GM12878 (cell line): ENCODE measurements around the gene IGFLR1. TPM values are rescaled to one million over a fixed set of nuclear protein-coding genes. Genes with fewer than 3 reads are reported as not detected.
A peak's percentile ranks its signal among the peaks of the same experiment; 100 is the strongest.

ENCODE experiments used
- ATAC-seq: fragments of 200-7000 bp; cut with Tn5 transposase; 3 replicates; pipeline ENCODE4 v1.9.1; 2020; ENCODE audit warnings: mild to moderate bottlenecking, moderate library complexity
- BruUV-seq: library from RNA; stranded (reverse); fragments of 400-500 nt; replicated peaks from 2 replicates; lab custom pipeline; 2021; lab: Mats Ljungman, UMichigan
- CTCF ChIA-PET: fragments of 300-600 bp; sonication (Branson Sonifier 250); formaldehyde crosslinking; extraction: SDS; loops from one replicate; lab custom pipeline; 2021; ENCODE audit warnings: inconsistent platforms; lab: Yijun Ruan, JAX
- POLR2A ChIA-PET: fragments of 350-600 bp; formaldehyde crosslinking; extraction: SDS; loops from one replicate; lab custom pipeline; 2021; ENCODE audit warnings: inconsistent platforms; lab: Charles Lee
- RAD21 ChIA-PET: fragments of 300-600 bp; sonication (Branson Sonifier 250); formaldehyde crosslinking; loops from one replicate; lab custom pipeline; 2023; ENCODE audit warnings: antibody characterized with exemption; ENCODE audit not compliant: unreplicated experiment; lab: Charles Lee
- SMC1A ChIA-PET: fragments of 300-600 bp; sonication (Branson Sonifier 250); formaldehyde crosslinking; loops from one replicate; lab custom pipeline; 2023; ENCODE audit not compliant: unreplicated experiment, uncharacterized antibody; lab: Charles Lee
- DNase-seq: peaks from one replicate; pipeline ENCODE4 v3.0.0-alpha.2; 2011; ENCODE audit warnings: low read depth, low spot score
- FAIRE-seq: peaks from 3 replicates; lab custom pipeline; 2011; peaks lifted over from hg19 to GRCh38; lab: Jason Lieb, UNC
- H2AFZ ChIP-seq: 2 replicates; pipeline ENCODE4 v1.6.0; 2011; ENCODE audit warnings: low read depth, low read length, control low read depth; ENCODE audit not compliant: control insufficient read depth
- H3K27ac ChIP-seq: 2 replicates; pipeline ENCODE4 v1.5.1; 2011; ENCODE audit warnings: control low read depth; ENCODE audit not compliant: control insufficient read depth, insufficient read depth
- H3K27me3 ChIP-seq, 2 experiments: replicated peaks in 1 of 2; 2 replicates each; pipeline versions ENCODE4 v1.6.0 to v1.6.1; 2011; ENCODE audit warnings: low read length in 1 of 2; ENCODE audit not compliant: control insufficient read depth in 2 of 2, insufficient read depth in 2 of 2
- H3K36me3 ChIP-seq, 2 experiments: 2 replicates each; pipeline ENCODE4 v1.5.1; 2011; ENCODE audit warnings: low read length in 1 of 2; ENCODE audit not compliant: control insufficient read depth in 2 of 2, insufficient read depth in 2 of 2
- H3K4me1 ChIP-seq: 2 replicates; pipeline ENCODE4 v1.6.1; 2011; ENCODE audit warnings: mild to moderate bottlenecking, low read length, moderate library complexity, mixed read lengths; ENCODE audit not compliant: control insufficient read depth, insufficient read depth
- H3K4me2 ChIP-seq: 2 replicates; pipeline ENCODE4 v1.6.0; 2011; ENCODE audit warnings: control low read depth; ENCODE audit not compliant: control insufficient read depth, insufficient read depth
- H3K4me3 ChIP-seq: fragments of 200-600 bp; sonication (generic); 2 replicates; pipeline ENCODE4 v1.5.1; 2016
- H3K79me2 ChIP-seq: 2 replicates; pipeline ENCODE4 v1.6.0; 2011; ENCODE audit warnings: low read length; ENCODE audit not compliant: control insufficient read depth, insufficient read depth
- H3K9ac ChIP-seq: 2 replicates; pipeline ENCODE4 v1.8.0; 2011; ENCODE audit warnings: low read length, control low read depth, mixed read lengths; ENCODE audit not compliant: control insufficient read depth, insufficient read depth
- H3K9me3 ChIP-seq: replicated peaks from 3 replicates; pipeline ENCODE4 v1.5.1; 2011; ENCODE audit warnings: mild to moderate bottlenecking, low read length; ENCODE audit not compliant: control insufficient read depth, insufficient read depth
- H4K20me1 ChIP-seq: 2 replicates; pipeline ENCODE4 v1.6.0; 2011; ENCODE audit not compliant: control insufficient read depth, insufficient read depth
- BHLHE40 ChIP-seq, 2 experiments: fragments of 450-650 bp in 1 of 2; IDR thresholded peaks; 2 replicates each; pipeline ENCODE4 v1.6.1; 2011 to 2017; ENCODE audit warnings: low read depth in 2 of 2, borderline replicate concordance in 1 of 2, improper control_type of control experiment in 1 of 2, low read length in 1 of 2, mild to moderate bottlenecking in 1 of 2
- CREM ChIP-seq: IDR thresholded peaks from 2 replicates; pipeline ENCODE4 v1.6.1; 2014; ENCODE audit warnings: antibody characterized with exemption, low read depth
- FOXK2 ChIP-seq: fragments of 450-650 bp; IDR thresholded peaks from 2 replicates; pipeline ENCODE4 v1.6.1; 2017; ENCODE audit warnings: mild to moderate bottlenecking, moderate library complexity
- HCFC1 ChIP-seq: fragments of 150-350 bp; IDR thresholded peaks from 2 replicates; pipeline ENCODE4 v1.6.1; 2014; ENCODE audit warnings: low read length
- HDAC6 ChIP-seq: fragments of 200-600 bp; sonication (generic); IDR thresholded peaks from one replicate; pipeline ENCODE4 v1.8.0; 2017; ENCODE audit warnings: antibody characterized with exemption; ENCODE audit not compliant: unreplicated experiment
- HDGF ChIP-seq: fragments of 450-650 bp; IDR thresholded peaks from 2 replicates; pipeline ENCODE4 v1.6.1; 2016; ENCODE audit warnings: antibody characterized with exemption
- MAX ChIP-seq: IDR thresholded peaks from 2 replicates; pipeline ENCODE4 v1.6.1; 2012; ENCODE audit warnings: low read depth, low read length, improper control_type of control experiment
- MTA3 ChIP-seq: IDR thresholded peaks from 2 replicates; pipeline ENCODE4 v1.6.1; 2012; ENCODE audit warnings: low read length, inconsistent platforms, borderline replicate concordance
- NRF1 ChIP-seq: conservative IDR thresholded peaks from 2 replicates; pipeline ENCODE4 v1.6.1; 2011; ENCODE audit warnings: mild to moderate bottlenecking, low read depth, low read length, improper control_type of control experiment
- RBBP5 ChIP-seq: fragments of 200-600 bp; sonication (generic); conservative IDR thresholded peaks from 2 replicates; pipeline ENCODE4 v1.6.1; 2016
- SKIL ChIP-seq: fragments of 450-650 bp; IDR thresholded peaks from 2 replicates; pipeline ENCODE4 v1.6.1; 2017; ENCODE audit warnings: mild to moderate bottlenecking, low read depth, inconsistent platforms; ENCODE audit not compliant: poor library complexity, severe bottlenecking
- TARDBP ChIP-seq: IDR thresholded peaks from 2 replicates; pipeline ENCODE4 v1.6.1; 2016; ENCODE audit warnings: borderline replicate concordance
- YY1 ChIP-seq: IDR thresholded peaks from 2 replicates; pipeline ENCODE4 v1.6.1; 2011; ENCODE audit warnings: low read depth, mild to moderate bottlenecking, low read length
- ZBED1 ChIP-seq: IDR thresholded peaks from 2 replicates; pipeline ENCODE4 v1.6.1; 2016; ENCODE audit warnings: borderline replicate concordance
- ZNF207 ChIP-seq: fragments of 450-650 bp; IDR thresholded peaks from 2 replicates; pipeline ENCODE4 v1.6.1; 2014; ENCODE audit warnings: antibody characterized with exemption, mild to moderate bottlenecking, borderline replicate concordance
- ZNF24 ChIP-seq: fragments of 450-650 bp; IDR thresholded peaks from 2 replicates; pipeline ENCODE4 v1.6.1; 2017; ENCODE audit warnings: antibody characterized with exemption, mild to moderate bottlenecking
- ZSCAN29 ChIP-seq: fragments of 450-650 bp; IDR thresholded peaks from 2 replicates; pipeline ENCODE4 v1.6.1; 2017; ENCODE audit warnings: mild to moderate bottlenecking, moderate library complexity
- WGBS: methylation state at CpG from one replicate; pipeline ENCODE4 v1.1.6; 2016; ENCODE audit warnings: low lambda C conversion rate; ENCODE audit not compliant: insufficient replicate concordance, insufficient coverage; ENCODE audit errors: missing lambda C conversion rate; 5-methylcytosine and 5-hydroxymethylcytosine counted together
- in situ Hi-C: fragments of 300-500 bp; cut with MboI; formaldehyde crosslinking; loops from 9 replicates; pipeline ENCODE4 v1.14.3; 2018; ENCODE audit warnings: mixed read lengths
- intact Hi-C: fragments of 100-400 bp; cut with micrococcal nuclease; formaldehyde crosslinking; loops from one replicate; pipeline ENCODE4 v1.14.2; 2022; ENCODE audit not compliant: unreplicated experiment
- polyA plus RNA-seq, 11 experiments: library from polyadenylated mRNA; depleted of rRNA in 4 of 11; unstranded in 6 of 11; stranded (reverse) in 5 of 11; fragments of >200 nt; fragmentation: Nextera tagmentation in 4 of 11; fragmentation: Illumina TruSeq in 1 of 11; extraction: Ambion mirVana in 4 of 11; extraction: Trizol in 1 of 11; gene quantifications; 1 replicate in 1 of 11; 2 replicates in 10 of 11; pipeline versions ENCODE4 v1.2.1 to v1.2.3, GENCODE V29; 2011 to 2016; ENCODE audit warnings: inconsistent platforms in 2 of 11, missing spikeins in 2 of 11, low read depth in 1 of 11
- total RNA-seq, 4 experiments: library from RNA; depleted of rRNA in 3 of 4; stranded (reverse); fragments of >200 nt in 3 of 4; fragmentation: Illumina TruSeq in 1 of 4; extraction: Trizol in 1 of 4; gene quantifications; 2 replicates each; pipeline versions ENCODE4 v1.2.1 to v1.2.3, GENCODE V29; 2013 to 2021
- TF ChIP-seq, protein P1 (sequence below): fragments of 450-650 bp; IDR thresholded peaks from 2 replicates; pipeline ENCODE4 v1.6.1; 2014; ENCODE audit warnings: mild to moderate bottlenecking
- TF ChIP-seq, protein P2 (sequence below): fragments of 450-650 bp; IDR thresholded peaks from 2 replicates; pipeline ENCODE4 v1.6.1; 2016; ENCODE audit warnings: mild to moderate bottlenecking

Gene IGFLR1
- total and polyA plus RNA-seq, 10 of the 15 experiments (the other 5 are each of a cell fraction or from before 2014, with no cell fraction given) = 2.5 to 39.9 (median 24.8) TPM

DNA sequence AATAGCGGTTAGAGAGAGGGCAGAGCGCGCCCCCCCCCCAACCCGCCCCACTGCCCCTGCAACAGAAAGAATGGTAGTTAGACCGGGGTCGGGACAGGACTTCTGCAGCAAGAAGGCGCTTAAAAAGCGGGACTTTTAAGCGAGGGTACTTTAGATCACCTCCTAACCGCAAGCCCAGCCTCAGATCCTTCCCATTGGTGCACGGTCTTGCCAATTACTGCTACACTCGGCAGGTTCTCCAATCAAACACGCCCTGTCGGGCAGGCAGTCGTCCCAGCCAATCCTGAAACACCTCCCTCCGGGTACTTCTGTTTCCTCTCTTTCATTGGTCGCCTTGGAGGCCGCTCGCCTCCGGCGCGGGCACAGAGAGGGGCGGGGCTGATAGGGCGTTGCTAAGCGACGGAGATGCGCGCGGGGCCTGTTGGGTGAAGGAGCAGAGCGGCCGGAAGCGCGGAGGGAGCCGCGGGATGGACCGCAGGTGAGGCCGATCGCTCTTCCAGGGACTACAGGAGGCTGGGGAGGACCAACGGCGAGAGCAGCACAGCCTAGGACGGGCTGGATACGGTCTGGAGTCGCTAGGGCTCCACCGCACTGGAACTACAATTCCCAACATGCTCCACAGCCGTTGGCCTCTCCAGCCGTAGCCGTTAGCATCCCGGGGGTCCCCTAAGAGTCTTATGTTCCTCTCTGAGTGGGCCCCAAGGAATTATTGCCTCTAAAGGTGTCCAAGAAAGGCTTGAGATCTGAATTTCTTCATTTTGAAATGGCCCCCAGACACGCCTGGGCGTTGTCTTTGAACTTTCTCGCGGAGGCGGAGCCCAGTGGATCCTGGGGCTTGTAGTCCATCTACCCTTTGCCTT is 15.7 kb upstream of the IGFLR1 start, which contains the start of gene PROSER3:
PROSER3 (plus strand) TSS at position 428 of the 860 bp plus-strand sequence; CDS start at position 468, 40 bp downstream.
- H3K27ac ChIP-seq = peak within 1 kb of the TSS; percentile 80
- intact Hi-C loops (loop anchor here (2.0 kb wide), 1 partner anchor 13 kb away; the partner anchor contains the start of genes PSENEN and U2AF1L4), in situ Hi-C loops (no loop called here)
- H3K4me2 ChIP-seq = peak within 1 kb of the TSS; percentile 99
- H3K9ac ChIP-seq = peak within 1 kb of the TSS; percentile 76
- FAIRE-seq (peak; percentile 99), DNase-seq (peak; percentile 99), ATAC-seq (peak; percentile 99)
- H3K79me2 ChIP-seq = peaks cover 11% of the 10 kb centered on the region
- peaks cover 1 to 9% of the 10 kb centered on the region in 2 experiments; a peak in 3 of 4 replicates for H3K36me3 ChIP-seq
- H2AFZ ChIP-seq = peak within 1 kb of the TSS; percentile 62
- 2% methylated on average over 53 of the region's 53 CpGs for WGBS
- H4K20me1 ChIP-seq = no peaks in the 10 kb centered on the region
- peaks cover 15% of the 10 kb centered on the region for H3K4me1 ChIP-seq
- ChIA-PET CTCF (interaction anchor here (0.7 kb wide), 1 partner anchor 10 kb away, joined by 3 read pairs; the partner anchor contains the start of gene LIN37), SMC1A (no interaction called here), POLR2A (interaction anchor here (1.0 to 2.2 kb wide), 4 partner anchors 8 to 15 kb away, joined by 3 to 18 read pairs (median 11); partner anchors contain the start of genes IGFLR1, LIN37, PSENEN and U2AF1L4), RAD21 (interaction anchor here (0.7 to 1.2 kb wide), 3 partner anchors 10 to 64 kb away, joined by 3 read pairs; partner anchors contain the start of genes PSENEN and U2AF1L4)
- H3K4me3 ChIP-seq = peak within 1 kb of the TSS; percentile 88
- no peaks in the 10 kb centered on the region for H3K27me3 ChIP-seq
- H3K9me3 ChIP-seq = no peaks in the 10 kb centered on the region
- BruUV-seq = TSS peak; percentile 90
- TF ChIP-seq MTA3 (no peak), HCFC1 (peak; percentile 86), TARDBP (no peak), NRF1 (peak; percentile 30; the same call in 1 of the 2 replicates), RBBP5 (no peak), BHLHE40 (IDR thresholded peaks at IDR 0.05; ENCODE audit: borderline replicate concordance in 1 of 2, low read depth in 2 of 2, low read length in 1 of 2) (peak; percentile 3 to 15; a peak in 1 of 4 replicates), ZBED1 (no peak), ZNF24 (no peak), FOXK2 (no peak), CREM (peak; percentile 32), MAX (no peak; the same call in 1 of the 2 replicates), HDGF (peak; percentile 72), YY1 (peak; percentile 93), ZSCAN29 (no peak), HDAC6 (no peak), ZNF207 (peak; percentile 95; the same call in 1 of the 2 replicates), SKIL (peak; percentile 93)
- TF ChIP-seq, protein P1, sequence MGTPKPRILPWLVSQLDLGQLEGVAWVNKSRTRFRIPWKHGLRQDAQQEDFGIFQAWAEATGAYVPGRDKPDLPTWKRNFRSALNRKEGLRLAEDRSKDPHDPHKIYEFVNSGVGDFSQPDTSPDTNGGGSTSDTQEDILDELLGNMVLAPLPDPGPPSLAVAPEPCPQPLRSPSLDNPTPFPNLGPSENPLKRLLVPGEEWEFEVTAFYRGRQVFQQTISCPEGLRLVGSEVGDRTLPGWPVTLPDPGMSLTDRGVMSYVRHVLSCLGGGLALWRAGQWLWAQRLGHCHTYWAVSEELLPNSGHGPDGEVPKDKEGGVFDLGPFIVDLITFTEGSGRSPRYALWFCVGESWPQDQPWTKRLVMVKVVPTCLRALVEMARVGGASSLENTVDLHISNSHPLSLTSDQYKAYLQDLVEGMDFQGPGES = peak; percentile 99
- TF ChIP-seq, protein P2, sequence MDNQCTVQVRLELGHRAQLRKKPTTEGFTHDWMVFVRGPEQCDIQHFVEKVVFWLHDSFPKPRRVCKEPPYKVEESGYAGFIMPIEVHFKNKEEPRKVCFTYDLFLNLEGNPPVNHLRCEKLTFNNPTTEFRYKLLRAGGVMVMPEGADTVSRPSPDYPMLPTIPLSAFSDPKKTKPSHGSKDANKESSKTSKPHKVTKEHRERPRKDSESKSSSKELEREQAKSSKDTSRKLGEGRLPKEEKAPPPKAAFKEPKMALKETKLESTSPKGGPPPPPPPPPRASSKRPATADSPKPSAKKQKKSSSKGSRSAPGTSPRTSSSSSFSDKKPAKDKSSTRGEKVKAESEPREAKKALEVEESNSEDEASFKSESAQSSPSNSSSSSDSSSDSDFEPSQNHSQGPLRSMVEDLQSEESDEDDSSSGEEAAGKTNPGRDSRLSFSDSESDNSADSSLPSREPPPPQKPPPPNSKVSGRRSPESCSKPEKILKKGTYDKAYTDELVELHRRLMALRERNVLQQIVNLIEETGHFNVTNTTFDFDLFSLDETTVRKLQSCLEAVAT = peak; percentile 83
